ENCODE results near the gene CIDEB. TPM values are rescaled to one million over a fixed set of nuclear protein-coding genes. Genes with fewer than 3 reads are reported as not detected.

Gene CIDEB
- total and polyA plus RNA-seq, 2 of the 13 experiments (the other 11 are each of a cell fraction or from before 2014, with no cell fraction given), result 35.8 to 110 TPM

DNA sequence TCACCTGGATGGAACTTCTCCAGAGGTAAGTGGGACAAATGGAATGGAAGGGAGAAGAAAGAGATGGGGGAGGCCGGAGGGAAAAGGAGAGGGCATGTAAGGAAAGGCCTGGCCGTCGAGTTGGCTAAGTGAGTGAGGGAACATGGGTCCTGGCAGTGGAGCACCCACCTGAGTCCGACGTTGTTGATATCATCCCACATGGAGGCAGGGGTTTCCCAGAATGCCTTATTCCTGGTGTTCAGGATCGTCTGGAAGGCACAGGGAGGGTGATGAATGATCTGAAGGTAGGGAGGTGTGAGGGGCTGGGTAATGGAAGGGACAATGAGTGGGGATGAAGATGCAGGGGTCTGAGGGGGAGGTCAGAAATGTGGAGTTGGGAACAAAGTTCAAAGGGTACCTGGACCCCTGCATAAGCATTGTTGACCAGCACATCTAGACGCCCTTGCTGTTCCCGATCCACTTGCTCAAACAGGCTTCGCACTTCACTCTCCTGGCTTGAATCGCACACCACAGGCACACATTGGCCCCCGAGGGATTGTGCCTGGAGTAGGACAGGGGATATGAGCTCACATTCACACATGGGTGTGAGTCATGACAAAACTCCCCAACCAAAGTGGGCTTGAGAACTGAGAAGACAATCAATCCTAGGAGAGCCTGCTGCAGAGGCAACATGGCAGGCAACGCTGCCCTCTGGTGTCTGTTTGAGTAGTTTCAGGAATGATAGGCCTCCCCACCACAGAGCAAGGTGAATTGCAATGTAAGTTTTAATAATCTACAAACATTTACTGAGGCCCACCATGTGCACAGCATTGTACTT is 11.2 kb downstream of the CIDEB start (continued):
- TF ChIP-seq, protein P1, sequence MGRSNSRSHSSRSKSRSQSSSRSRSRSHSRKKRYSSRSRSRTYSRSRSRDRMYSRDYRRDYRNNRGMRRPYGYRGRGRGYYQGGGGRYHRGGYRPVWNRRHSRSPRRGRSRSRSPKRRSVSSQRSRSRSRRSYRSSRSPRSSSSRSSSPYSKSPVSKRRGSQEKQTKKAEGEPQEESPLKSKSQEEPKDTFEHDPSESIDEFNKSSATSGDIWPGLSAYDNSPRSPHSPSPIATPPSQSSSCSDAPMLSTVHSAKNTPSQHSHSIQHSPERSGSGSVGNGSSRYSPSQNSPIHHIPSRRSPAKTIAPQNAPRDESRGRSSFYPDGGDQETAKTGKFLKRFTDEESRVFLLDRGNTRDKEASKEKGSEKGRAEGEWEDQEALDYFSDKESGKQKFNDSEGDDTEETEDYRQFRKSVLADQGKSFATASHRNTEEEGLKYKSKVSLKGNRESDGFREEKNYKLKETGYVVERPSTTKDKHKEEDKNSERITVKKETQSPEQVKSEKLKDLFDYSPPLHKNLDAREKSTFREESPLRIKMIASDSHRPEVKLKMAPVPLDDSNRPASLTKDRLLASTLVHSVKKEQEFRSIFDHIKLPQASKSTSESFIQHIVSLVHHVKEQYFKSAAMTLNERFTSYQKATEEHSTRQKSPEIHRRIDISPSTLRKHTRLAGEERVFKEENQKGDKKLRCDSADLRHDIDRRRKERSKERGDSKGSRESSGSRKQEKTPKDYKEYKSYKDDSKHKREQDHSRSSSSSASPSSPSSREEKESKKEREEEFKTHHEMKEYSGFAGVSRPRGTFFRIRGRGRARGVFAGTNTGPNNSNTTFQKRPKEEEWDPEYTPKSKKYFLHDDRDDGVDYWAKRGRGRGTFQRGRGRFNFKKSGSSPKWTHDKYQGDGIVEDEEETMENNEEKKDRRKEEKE (IDR thresholded peaks at IDR 0.05), result no peak
- TF ChIP-seq, protein P2, sequence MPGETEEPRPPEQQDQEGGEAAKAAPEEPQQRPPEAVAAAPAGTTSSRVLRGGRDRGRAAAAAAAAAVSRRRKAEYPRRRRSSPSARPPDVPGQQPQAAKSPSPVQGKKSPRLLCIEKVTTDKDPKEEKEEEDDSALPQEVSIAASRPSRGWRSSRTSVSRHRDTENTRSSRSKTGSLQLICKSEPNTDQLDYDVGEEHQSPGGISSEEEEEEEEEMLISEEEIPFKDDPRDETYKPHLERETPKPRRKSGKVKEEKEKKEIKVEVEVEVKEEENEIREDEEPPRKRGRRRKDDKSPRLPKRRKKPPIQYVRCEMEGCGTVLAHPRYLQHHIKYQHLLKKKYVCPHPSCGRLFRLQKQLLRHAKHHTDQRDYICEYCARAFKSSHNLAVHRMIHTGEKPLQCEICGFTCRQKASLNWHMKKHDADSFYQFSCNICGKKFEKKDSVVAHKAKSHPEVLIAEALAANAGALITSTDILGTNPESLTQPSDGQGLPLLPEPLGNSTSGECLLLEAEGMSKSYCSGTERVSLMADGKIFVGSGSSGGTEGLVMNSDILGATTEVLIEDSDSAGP (CRISPR knock-in tag; IDR thresholded peaks at IDR 0.05; ENCODE audit: borderline replicate concordance), result peak; percentile 54; the same call in 1 of the 2 replicates
- TF ChIP-seq ZNF773 (CRISPR knock-in tag; IDR thresholded peaks at IDR 0.05; ENCODE audit: borderline replicate concordance) (no peak), SMYD3 (CRISPR knock-in tag; IDR thresholded peaks at IDR 0.05) (no peak), ERF (CRISPR knock-in tag; IDR thresholded peaks at IDR 0.05) (peak; percentile 89; the same call in 1 of the 2 replicates), ZIK1 (CRISPR knock-in tag; IDR thresholded peaks at IDR 0.05; ENCODE audit: borderline replicate concordance, low read depth) (no peak), ZNF839 (CRISPR knock-in tag; IDR thresholded peaks at IDR 0.05; ENCODE audit: borderline replicate concordance) (peak; percentile 33; the same call in 1 of the 2 replicates), ELF4 (CRISPR knock-in tag; IDR thresholded peaks at IDR 0.05; ENCODE audit: borderline replicate concordance) (no peak), ZFP1 (CRISPR knock-in tag; IDR thresholded peaks at IDR 0.05) (peak; percentile 92; the same call in 1 of the 2 replicates), ZNF136 (CRISPR knock-in tag; IDR thresholded peaks at IDR 0.05; ENCODE audit: low read depth) (no peak), PHF8 (CRISPR knock-in tag; IDR thresholded peaks at IDR 0.05) (0 out of 2 replicates have a peak, but pooled peaks have one; percentile 26), KAT8 (CRISPR knock-in tag; IDR thresholded peaks at IDR 0.05) (peak; percentile 70; the same call in 1 of the 2 replicates), TSC22D2 (CRISPR knock-in tag; IDR thresholded peaks at IDR 0.05; ENCODE audit: borderline replicate concordance) (peak; percentile 66; the same call in 1 of the 2 replicates), PCBP1 (IDR thresholded peaks at IDR 0.05; ENCODE audit: borderline replicate concordance, low read depth, low read length) (no peak), ZNF556 (CRISPR knock-in tag; IDR thresholded peaks at IDR 0.05; ENCODE audit: borderline replicate concordance) (peak; percentile 79; the same call in 1 of the 2 replicates), ZKSCAN5 (CRISPR knock-in tag; IDR thresholded peaks at IDR 0.05) (no peak)
- TF ChIP-seq, protein P3, sequence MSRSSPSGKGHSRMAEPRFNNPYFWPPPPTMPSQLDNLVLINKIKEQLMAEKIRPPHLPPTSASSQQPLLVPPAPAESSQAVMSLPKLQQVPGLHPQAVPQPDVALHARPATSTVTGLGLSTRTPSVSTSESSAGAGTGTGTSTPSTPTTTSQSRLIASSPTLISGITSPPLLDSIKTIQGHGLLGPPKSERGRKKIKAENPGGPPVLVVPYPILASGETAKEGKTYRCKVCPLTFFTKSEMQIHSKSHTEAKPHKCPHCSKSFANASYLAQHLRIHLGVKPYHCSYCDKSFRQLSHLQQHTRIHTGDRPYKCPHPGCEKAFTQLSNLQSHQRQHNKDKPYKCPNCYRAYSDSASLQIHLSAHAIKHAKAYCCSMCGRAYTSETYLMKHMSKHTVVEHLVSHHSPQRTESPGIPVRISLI (CRISPR knock-in tag; IDR thresholded peaks at IDR 0.05; ENCODE audit: borderline replicate concordance), result peak; percentile 10; the same call in 1 of the 2 replicates

Measured in HepG2 (cell line).